Retina (tissue), 1 donor: ENCODE data around the gene C1QA.
"Not testable (repeated sequence)": the region's sequence is repeated elsewhere in the genome, so short reads cannot be mapped to it uniquely, and the experiment has no call there.

ENCODE experiments used
- DNase-seq: peaks from one replicate; pipeline ENCODE4 v3.0.0-alpha.2; 2016

The C1QA gene

GRCh38 chr1:22641906-22642636, 5.6 kb downstream of the C1QA start:
- DNase-seq = peak; percentile 86

- no peak for DNase-seq
Measured at GRCh38 chr1:22643381-22643780, 7.0 kb downstream of the C1QA start, which contains the start of gene C1QC. Gene C1QC (plus strand): TSS chr1:22643633. CDS start chr1:22644024, 391 bp downstream.

- no peak for DNase-seq
Measured at GRCh38 chr1:22643928-22644327, 7.5 kb downstream of the C1QA start.

GRCh38 chr1:22645931-22646330, 9.5 kb downstream of the C1QA start:
- DNase-seq = no peak

GRCh38 chr1:22646384-22646783, 10.0 kb downstream of the C1QA start:
- no peak for DNase-seq

- no peak for DNase-seq
Measured at GRCh38 chr1:22650089-22650693, 13.8 kb downstream of the C1QA start.

GRCh38 chr1:22651941-22652856, 15.8 kb downstream of the C1QA start:
- peak; percentile 72 for DNase-seq

- DNase-seq = no peak
Measured at GRCh38 chr1:22652881-22653316, 16.5 kb downstream of the C1QA start, which contains the start of gene C1QB. Gene C1QB (plus strand): TSS chr1:22653236. CDS start chr1:22659463, 6,227 bp downstream.

- DNase-seq = no peak
Measured at GRCh38 chr1:22654692-22655091, 18.3 kb downstream of the C1QA start.

GRCh38 chr1:22658385-22659163, 22.1 kb downstream of the C1QA start:
- DNase-seq = no peak

- no peak for DNase-seq
Measured at GRCh38 chr1:22660716-22661241, 24.4 kb downstream of the C1QA start.

- DNase-seq = no peak
Measured at GRCh38 chr1:22661880-22662279, 25.5 kb downstream of the C1QA start.

- peak; percentile 65 for DNase-seq
Measured at GRCh38 chr1:22662318-22662717, 25.9 kb downstream of the C1QA start.

- no peak for DNase-seq
Measured at GRCh38 chr1:22662986-22663408, 26.6 kb downstream of the C1QA start.

GRCh38 chr1:22665752-22666151, 29.3 kb downstream of the C1QA start:
- DNase-seq = peak; percentile 78

GRCh38 chr1:22666412-22666811, 30.0 kb downstream of the C1QA start:
- no peak for DNase-seq

- not testable (repeated sequence) for DNase-seq
Measured at GRCh38 chr1:22668840-22669239, 32.4 kb downstream of the C1QA start.

- DNase-seq = peak; percentile 28
Measured at GRCh38 chr1:22670352-22670975, 34.0 kb downstream of the C1QA start.

- no peak for DNase-seq
Measured at GRCh38 chr1:22671999-22672398, 35.6 kb downstream of the C1QA start.

GRCh38 chr1:22673486-22674409, 37.3 kb downstream of the C1QA start:
- DNase-seq = peak; percentile 97

- DNase-seq = no peak
Measured at GRCh38 chr1:22674410-22674749, 38.0 kb downstream of the C1QA start.
